HEK293 (cell line): Measurements from ENCODE around the gene ROBO1.

ENCODE experiments used
- CTCF ChIA-PET: fragments of 350-600 bp; formaldehyde crosslinking; extraction: SDS; loops from one replicate; lab custom pipeline; 2021; ENCODE audit warnings: antibody characterized with exemption; lab: Yijun Ruan, JAX
- POLR2A ChIA-PET: fragments of 300-600 bp; formaldehyde crosslinking; extraction: SDS; loops from one replicate; lab custom pipeline; 2020; ENCODE audit warnings: antibody characterized with exemption, inconsistent platforms; lab: Yijun Ruan, JAX
- H3K27ac ChIP-seq: fragments of 200-500 bp; sonication (Bioruptor generic); 2 replicates; pipeline ENCODE4 v1.5.1; 2014; ENCODE audit warnings: low read depth, low read length, control low read depth, inconsistent platforms; ENCODE audit errors: extremely low read depth
- H3K36me3 ChIP-seq, 2 experiments: fragments of 200-500 bp in 1 of 2; sonication (Bioruptor generic) in 1 of 2; 1 replicate in 1 of 2; 2 replicates in 1 of 2; pipeline ENCODE4 v1.5.1; 2014 to 2017; ENCODE audit warnings: inconsistent platforms in 2 of 2, low read length in 2 of 2; ENCODE audit not compliant: control insufficient read depth in 2 of 2, insufficient read depth in 1 of 2
- H3K4me1 ChIP-seq: fragments of 200-500 bp; sonication (Bioruptor generic); 2 replicates; pipeline ENCODE4 v1.5.1; 2014; ENCODE audit warnings: mild to moderate bottlenecking, low read length, inconsistent platforms; ENCODE audit not compliant: control insufficient read depth, insufficient read depth
- H3K4me3 ChIP-seq: 2 replicates; pipeline ENCODE4 v1.5.1; 2011; ENCODE audit warnings: low read depth, mild to moderate bottlenecking, control low read depth, low read length, moderate library complexity
- H3K9me3 ChIP-seq: fragments of 200-500 bp; sonication (Bioruptor generic); 2 replicates; pipeline ENCODE4 v1.5.1; 2014; ENCODE audit warnings: low read depth, low read length, inconsistent platforms; ENCODE audit not compliant: control insufficient read depth, insufficient read depth
- MEIS1 ChIP-seq: sonication (generic); formaldehyde crosslinking; IDR thresholded peaks from 2 replicates; pipeline ENCODE4 v1.8.1; 2022; ENCODE audit warnings: missing genetic modification reagents, mild to moderate bottlenecking, borderline replicate concordance
- ZBTB21 ChIP-seq: fragments of 450-650 bp; formaldehyde crosslinking; IDR thresholded peaks from 2 replicates; pipeline ENCODE4 v1.5.1; 2017; ENCODE audit warnings: missing biosample characterization, missing genetic modification characterization
- ZBTB48 ChIP-seq: fragments of 450-650 bp; formaldehyde crosslinking; IDR thresholded peaks from 2 replicates; pipeline ENCODE4 v1.5.1; 2016; ENCODE audit warnings: missing biosample characterization, missing genetic modification characterization
- ZFP41 ChIP-seq: fragments of 450-650 bp; formaldehyde crosslinking; IDR thresholded peaks from 2 replicates; pipeline ENCODE4 v1.5.1; 2016; ENCODE audit warnings: missing biosample characterization, missing genetic modification characterization, borderline replicate concordance
- ZNF146 ChIP-seq: fragments of 450-650 bp; formaldehyde crosslinking; IDR thresholded peaks from 2 replicates; pipeline ENCODE4 v1.5.1; 2016; ENCODE audit warnings: missing biosample characterization, missing genetic modification characterization
- ZNF174 ChIP-seq: fragments of 450-650 bp; formaldehyde crosslinking; IDR thresholded peaks from 2 replicates; pipeline ENCODE4 v1.5.0; 2017; ENCODE audit warnings: missing biosample characterization, mild to moderate bottlenecking, missing genetic modification characterization
- ZNF280C ChIP-seq: fragments of 450-650 bp; formaldehyde crosslinking; IDR thresholded peaks from 2 replicates; pipeline ENCODE4 v1.5.1; 2016; ENCODE audit warnings: missing biosample characterization, missing genetic modification characterization
- ZNF560 ChIP-seq: fragments of 450-650 bp; formaldehyde crosslinking; IDR thresholded peaks from 2 replicates; pipeline ENCODE4 v1.5.1; 2017; ENCODE audit warnings: missing biosample characterization, missing genetic modification characterization, borderline replicate concordance
- ZNF658 ChIP-seq: fragments of 450-650 bp; formaldehyde crosslinking; IDR thresholded peaks from 2 replicates; pipeline ENCODE4; 2016; ENCODE audit warnings: missing biosample characterization, missing genetic modification characterization
- ZNF701 ChIP-seq: fragments of 450-650 bp; formaldehyde crosslinking; IDR thresholded peaks from 2 replicates; pipeline ENCODE4 v1.5.1; 2016; ENCODE audit warnings: missing biosample characterization, missing genetic modification characterization
- ZNF843 ChIP-seq: fragments of 450-650 bp; formaldehyde crosslinking; IDR thresholded peaks from 2 replicates; pipeline ENCODE4 v1.5.1; 2016; ENCODE audit warnings: missing biosample characterization, missing genetic modification characterization
- TF ChIP-seq, protein P1 (sequence below): fragments of 450-650 bp; formaldehyde crosslinking; conservative IDR thresholded peaks from 2 replicates; pipeline ENCODE4 v1.5.1; 2016; ENCODE audit warnings: low read depth, missing biosample characterization, missing genetic modification characterization
- TF ChIP-seq, protein P2 (sequence below): fragments of 450-650 bp; formaldehyde crosslinking; IDR thresholded peaks from 2 replicates; pipeline ENCODE4 v1.5.1; 2016; ENCODE audit warnings: missing biosample characterization, missing genetic modification characterization

Gene ROBO1

DNA sequence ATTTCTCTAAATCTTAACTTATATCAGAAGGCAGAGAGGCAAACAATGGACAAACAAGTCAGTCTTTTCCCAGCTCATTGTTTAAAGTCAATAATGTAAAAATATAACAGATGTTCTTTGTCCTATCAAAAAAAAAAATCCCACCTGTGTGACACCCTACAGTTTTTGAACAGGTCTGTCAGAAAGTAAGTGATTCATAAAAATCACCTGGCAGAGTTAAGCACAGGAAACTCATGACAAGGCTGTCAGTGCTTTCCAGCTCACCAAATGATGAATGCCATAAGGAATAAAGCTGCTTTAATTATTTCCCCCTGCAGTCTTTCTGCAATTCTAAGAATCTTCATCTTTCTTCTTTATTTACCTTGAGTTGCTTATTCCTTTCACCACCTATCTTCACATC, 30.3 kb downstream of the ROBO1 start (continued):
- TF ChIP-seq ZBTB21 (tag by site-specific recombination) = no peak
- TF ChIP-seq ZNF658 (tag by site-specific recombination) = no peak

GRCh38 chr3:79729096-79729495, 38.7 kb downstream of the ROBO1 start:
- CTCF ChIA-PET = no interaction called here

DNA sequence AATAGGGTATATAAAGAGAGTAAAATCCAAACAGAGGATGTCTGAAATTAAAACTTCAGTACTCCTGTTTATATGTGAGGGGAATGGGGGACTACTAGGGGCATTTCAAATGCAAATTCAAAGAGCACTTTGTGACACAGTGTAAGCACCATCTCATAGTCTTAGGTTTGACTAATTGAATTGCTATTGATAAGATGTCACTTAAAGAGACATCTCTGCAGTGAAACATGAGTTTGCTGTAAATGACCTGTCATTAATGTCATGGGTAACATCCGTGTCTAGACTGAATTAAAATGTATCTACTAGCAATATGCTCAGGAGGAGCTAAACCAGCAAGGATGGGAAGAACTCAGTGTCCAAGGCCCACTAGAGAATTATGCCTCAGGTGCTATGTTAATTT, 41.0 kb downstream of the ROBO1 start:
- Histone ChIP-seq H3K4me3 (no peak overlapping the region), H3K36me3 (no peaks in the 10 kb centered on the region), H3K9me3 (no peaks in the 10 kb centered on the region), H3K27ac (no peak overlapping the region), H3K4me1 (no peaks in the 10 kb centered on the region)
- TF ChIP-seq ZNF560 (tag by site-specific recombination) = no peak
- TF ChIP-seq, protein P1, sequence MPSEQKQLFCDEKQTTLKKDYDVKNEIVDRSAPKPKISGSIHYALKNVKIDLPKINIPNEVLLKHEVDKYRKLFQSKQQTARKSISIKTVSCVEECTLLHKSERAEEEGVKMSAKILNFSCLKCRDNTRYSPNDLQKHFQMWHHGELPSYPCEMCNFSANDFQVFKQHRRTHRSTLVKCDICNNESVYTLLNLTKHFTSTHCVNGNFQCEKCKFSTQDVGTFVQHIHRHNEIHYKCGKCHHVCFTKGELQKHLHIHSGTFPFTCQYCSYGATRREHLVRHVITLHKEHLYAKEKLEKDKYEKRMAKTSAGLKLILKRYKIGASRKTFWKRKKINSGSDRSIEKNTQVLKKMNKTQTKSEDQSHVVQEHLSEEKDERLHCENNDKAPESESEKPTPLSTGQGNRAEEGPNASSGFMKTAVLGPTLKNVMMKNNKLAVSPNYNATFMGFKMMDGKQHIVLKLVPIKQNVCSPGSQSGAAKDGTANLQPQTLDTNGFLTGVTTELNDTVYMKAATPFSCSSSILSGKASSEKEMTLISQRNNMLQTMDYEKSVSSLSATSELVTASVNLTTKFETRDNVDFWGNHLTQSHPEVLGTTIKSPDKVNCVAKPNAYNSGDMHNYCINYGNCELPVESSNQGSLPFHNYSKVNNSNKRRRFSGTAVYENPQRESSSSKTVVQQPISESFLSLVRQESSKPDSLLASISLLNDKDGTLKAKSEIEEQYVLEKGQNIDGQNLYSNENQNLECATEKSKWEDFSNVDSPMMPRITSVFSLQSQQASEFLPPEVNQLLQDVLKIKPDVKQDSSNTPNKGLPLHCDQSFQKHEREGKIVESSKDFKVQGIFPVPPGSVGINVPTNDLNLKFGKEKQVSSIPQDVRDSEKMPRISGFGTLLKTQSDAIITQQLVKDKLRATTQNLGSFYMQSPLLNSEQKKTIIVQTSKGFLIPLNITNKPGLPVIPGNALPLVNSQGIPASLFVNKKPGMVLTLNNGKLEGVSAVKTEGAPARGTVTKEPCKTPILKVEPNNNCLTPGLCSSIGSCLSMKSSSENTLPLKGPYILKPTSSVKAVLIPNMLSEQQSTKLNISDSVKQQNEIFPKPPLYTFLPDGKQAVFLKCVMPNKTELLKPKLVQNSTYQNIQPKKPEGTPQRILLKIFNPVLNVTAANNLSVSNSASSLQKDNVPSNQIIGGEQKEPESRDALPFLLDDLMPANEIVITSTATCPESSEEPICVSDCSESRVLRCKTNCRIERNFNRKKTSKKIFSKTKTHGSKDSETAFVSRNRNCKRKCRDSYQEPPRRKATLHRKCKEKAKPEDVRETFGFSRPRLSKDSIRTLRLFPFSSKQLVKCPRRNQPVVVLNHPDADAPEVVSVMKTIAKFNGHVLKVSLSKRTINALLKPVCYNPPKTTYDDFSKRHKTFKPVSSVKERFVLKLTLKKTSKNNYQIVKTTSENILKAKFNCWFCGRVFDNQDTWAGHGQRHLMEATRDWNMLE (tag by site-specific recombination) = no peak
- no peak for TF ChIP-seq ZNF280C
- TF ChIP-seq, protein P2, sequence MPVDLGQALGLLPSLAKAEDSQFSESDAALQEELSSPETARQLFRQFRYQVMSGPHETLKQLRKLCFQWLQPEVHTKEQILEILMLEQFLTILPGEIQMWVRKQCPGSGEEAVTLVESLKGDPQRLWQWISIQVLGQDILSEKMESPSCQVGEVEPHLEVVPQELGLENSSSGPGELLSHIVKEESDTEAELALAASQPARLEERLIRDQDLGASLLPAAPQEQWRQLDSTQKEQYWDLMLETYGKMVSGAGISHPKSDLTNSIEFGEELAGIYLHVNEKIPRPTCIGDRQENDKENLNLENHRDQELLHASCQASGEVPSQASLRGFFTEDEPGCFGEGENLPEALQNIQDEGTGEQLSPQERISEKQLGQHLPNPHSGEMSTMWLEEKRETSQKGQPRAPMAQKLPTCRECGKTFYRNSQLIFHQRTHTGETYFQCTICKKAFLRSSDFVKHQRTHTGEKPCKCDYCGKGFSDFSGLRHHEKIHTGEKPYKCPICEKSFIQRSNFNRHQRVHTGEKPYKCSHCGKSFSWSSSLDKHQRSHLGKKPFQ = no peak
- TF ChIP-seq MEIS1 = no peak
- no peak for TF ChIP-seq ZFP41 (tag by site-specific recombination)
- TF ChIP-seq ZNF146 = no peak
- TF ChIP-seq ZNF701 (tag by site-specific recombination) = no peak
- no peak for TF ChIP-seq ZNF174 (tag by site-specific recombination)
- ChIA-PET CTCF (interaction anchor here (0.7 kb wide), 1 partner anchor 124 kb away, joined by 3 read pairs; no protein-coding TSS in a partner anchor), POLR2A (no interaction called here)

More at GRCh38 chr3:79729096-79729495, 38.7 kb downstream of the ROBO1 start:
- H3K36me3 ChIP-seq = no peaks in the 10 kb centered on the region
- H3K4me1 ChIP-seq = no peaks in the 10 kb centered on the region
- H3K9me3 ChIP-seq = no peaks in the 10 kb centered on the region
- POLR2A ChIA-PET = no interaction called here
- H3K4me3 ChIP-seq = no peak overlapping the region
- H3K27ac ChIP-seq = no peak overlapping the region
- no peak for TF ChIP-seq ZBTB48
- no peak for TF ChIP-seq ZNF843 (tag by site-specific recombination)
